ENCODE measurements around the gene ZNF317.

Gene ZNF317

GRCh38 chr19:9126900-9127405 is 13.2 kb upstream of the ZNF317 start, which contains the start of gene OR7G3 (continued):
- no peak for TF ChIP-seq ZBTB44 (tag by site-specific recombination; IDR thresholded peaks at IDR 0.05)
- no peak for TF ChIP-seq ZNF148 (tag by site-specific recombination; IDR thresholded peaks at IDR 0.05; ENCODE audit: borderline replicate concordance)
- TF ChIP-seq ZNF776 (tag by site-specific recombination; IDR thresholded peaks at IDR 0.05; ENCODE audit: borderline replicate concordance), result no peak

- no peak overlapping the region for H3K4me3 ChIP-seq (ENCODE audit: low read depth, low read length)
- ChIA-PET POLR2A (no interaction called here), CTCF (no interaction called here)
- no peaks in the 10 kb centered on the region for H3K4me1 ChIP-seq (ENCODE audit: control insufficient read depth, insufficient read depth, low read length)
- no peaks in the 10 kb centered on the region for H3K9me3 ChIP-seq (ENCODE audit: control insufficient read depth, insufficient read depth, low read depth, low read length)
- H3K36me3 ChIP-seq (ENCODE audit: control insufficient read depth in 2 of 2, insufficient read depth in 1 of 2, low read length in 2 of 2), result no peaks in the 10 kb centered on the region
- TF ChIP-seq ZNF23 (tag by site-specific recombination; IDR thresholded peaks at IDR 0.05; ENCODE audit: borderline replicate concordance) (no peak), BCL11A (tag by site-specific recombination; IDR thresholded peaks at IDR 0.05; ENCODE audit: low read depth) (no peak), ZNF600 (tag by site-specific recombination; IDR thresholded peaks at IDR 0.05) (no peak), ZNF148 (tag by site-specific recombination; IDR thresholded peaks at IDR 0.05; ENCODE audit: borderline replicate concordance) (no peak), PRDM6 (tag by site-specific recombination; IDR thresholded peaks at IDR 0.05) (no peak), ZNF792 (tag by site-specific recombination; IDR thresholded peaks at IDR 0.05) (no peak), ZNF184 (tag by site-specific recombination; IDR thresholded peaks at IDR 0.05) (no peak), ZNF677 (tag by site-specific recombination; IDR thresholded peaks at IDR 0.05) (no peak), KLF10 (tag by site-specific recombination; IDR thresholded peaks at IDR 0.05) (no peak), ZNF423 (tag by site-specific recombination; IDR thresholded peaks at IDR 0.05) (no peak), ZNF19 (tag by site-specific recombination; IDR thresholded peaks at IDR 0.05; ENCODE audit: low read depth) (no peak), ZNF274 (IDR thresholded peaks at IDR 0.05; ENCODE audit: low read length) (no peak), ZNF274 (tag by site-specific recombination; IDR thresholded peaks at IDR 0.05; ENCODE audit: borderline replicate concordance) (no peak), ZNF302 (tag by site-specific recombination; IDR thresholded peaks at IDR 0.05; ENCODE audit: low read depth) (no peak), ZNF530 (tag by site-specific recombination; IDR thresholded peaks at IDR 0.05; ENCODE audit: low read depth) (no peak), ZNF114 (tag by site-specific recombination; IDR thresholded peaks at IDR 0.05) (no peak), ZBTB26 (tag by site-specific recombination; optimal IDR thresholded peaks at IDR 0.05) (no peak), ZNF341 (tag by site-specific recombination; IDR thresholded peaks at IDR 0.05; ENCODE audit: low read depth) (no peak), TCF7L2 (IDR thresholded peaks at IDR 0.05; ENCODE audit: borderline replicate concordance, low read depth, low read length) (no peak), ZNF280D (tag by site-specific recombination; IDR thresholded peaks at IDR 0.05) (no peak), ZNF324 (tag by site-specific recombination; IDR thresholded peaks at IDR 0.05) (no peak)
- no peak overlapping the region for H3K27ac ChIP-seq (ENCODE audit: extremely low read depth, low read depth, low read length)
Measured at GRCh38 chr19:9128171-9128570, 12.0 kb upstream of the ZNF317 start.

Data from HEK293 (cell line).